Lower leg skin (tissue), 4 donors: ENCODE data around the gene MEP1A. TPM values are rescaled to one million over a fixed set of nuclear protein-coding genes. Genes with fewer than 3 reads are reported as not detected.

Experiments used
- DNase-seq, 2 donors: peaks; one replicate each; pipeline ENCODE4 v3.0.0-alpha.2; 2019; ENCODE audit warnings: low spot score in 2 of 2
- H3K4me3 ChIP-seq: fragments of 200-600 bp; sonication (generic); 2 replicates; pipeline ENCODE4 v1.5.1; 2017; ENCODE audit warnings: mild to moderate bottlenecking, low read depth; ENCODE audit not compliant: poor library complexity, severe bottlenecking
- POLR2A ChIP-seq, 2 donors: fragments of 450-650 bp; IDR thresholded peaks; one replicate each; pipeline ENCODE4 v1.6.1; 2016 to 2017; ENCODE audit warnings: antibody characterized with exemption in 2 of 2, mild to moderate bottlenecking in 1 of 2, moderate library complexity in 1 of 2
- WGBS, 2 donors: methylation state at CpG; one replicate each; pipeline ENCODE4 v1.1.5; 2018; 5-methylcytosine and 5-hydroxymethylcytosine counted together
- intact Hi-C: fragments of 100-400 bp; cut with DNase I; formaldehyde crosslinking; loops from one replicate; pipeline ENCODE4 v1.15.0; 2023; ENCODE audit warnings: low total_unique reads
- total RNA-seq, 4 donors: library from RNA; depleted of rRNA; stranded (reverse); fragments of >200 nt; gene quantifications; one replicate each; pipeline ENCODE4 v1.1.0, GENCODE V29; 2016
- TF ChIP-seq, protein P1 (sequence below), 3 donors: fragments of 450-650 bp; IDR thresholded peaks; one replicate each; pipeline ENCODE4 v1.5.1; 2016; ENCODE audit warnings: antibody characterized with exemption in 3 of 3, mild to moderate bottlenecking in 3 of 3, moderate library complexity in 2 of 3

MEP1A gene
- total RNA-seq, 4 donors from 2014 or later: not detected

DNA sequence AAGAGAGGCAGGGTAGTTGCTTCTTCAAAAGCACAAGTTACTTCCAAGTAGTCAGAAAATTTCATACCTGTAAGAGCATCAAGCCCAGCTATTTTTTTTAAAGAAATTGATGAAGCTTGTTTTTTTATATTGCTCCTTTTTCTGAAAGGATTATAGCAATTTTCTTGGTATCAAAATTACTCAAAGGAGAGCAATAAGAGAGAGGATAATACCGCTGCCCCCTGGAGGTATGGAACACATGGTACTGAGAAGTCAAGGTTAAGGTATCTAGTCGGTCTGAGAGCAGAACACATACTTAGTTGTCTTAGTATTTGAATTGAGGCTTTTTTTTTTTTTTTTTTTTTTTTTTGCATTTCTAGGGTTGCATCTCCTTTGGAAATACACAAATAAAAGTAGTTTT, 69.2 kb downstream of the MEP1A start:
- 68 to 75% methylated on average over 2 of the region's 2 CpGs for WGBS, 2 donors
- TF ChIP-seq, protein P1, sequence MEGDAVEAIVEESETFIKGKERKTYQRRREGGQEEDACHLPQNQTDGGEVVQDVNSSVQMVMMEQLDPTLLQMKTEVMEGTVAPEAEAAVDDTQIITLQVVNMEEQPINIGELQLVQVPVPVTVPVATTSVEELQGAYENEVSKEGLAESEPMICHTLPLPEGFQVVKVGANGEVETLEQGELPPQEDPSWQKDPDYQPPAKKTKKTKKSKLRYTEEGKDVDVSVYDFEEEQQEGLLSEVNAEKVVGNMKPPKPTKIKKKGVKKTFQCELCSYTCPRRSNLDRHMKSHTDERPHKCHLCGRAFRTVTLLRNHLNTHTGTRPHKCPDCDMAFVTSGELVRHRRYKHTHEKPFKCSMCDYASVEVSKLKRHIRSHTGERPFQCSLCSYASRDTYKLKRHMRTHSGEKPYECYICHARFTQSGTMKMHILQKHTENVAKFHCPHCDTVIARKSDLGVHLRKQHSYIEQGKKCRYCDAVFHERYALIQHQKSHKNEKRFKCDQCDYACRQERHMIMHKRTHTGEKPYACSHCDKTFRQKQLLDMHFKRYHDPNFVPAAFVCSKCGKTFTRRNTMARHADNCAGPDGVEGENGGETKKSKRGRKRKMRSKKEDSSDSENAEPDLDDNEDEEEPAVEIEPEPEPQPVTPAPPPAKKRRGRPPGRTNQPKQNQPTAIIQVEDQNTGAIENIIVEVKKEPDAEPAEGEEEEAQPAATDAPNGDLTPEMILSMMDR (IDR thresholded peaks at IDR 0.05): no peak
- no peak for TF ChIP-seq POLR2A (IDR thresholded peaks at IDR 0.05)
- no peak overlapping the region for H3K4me3 ChIP-seq
- intact Hi-C loops: no loop called here
- no peak for DNase-seq

DNA sequence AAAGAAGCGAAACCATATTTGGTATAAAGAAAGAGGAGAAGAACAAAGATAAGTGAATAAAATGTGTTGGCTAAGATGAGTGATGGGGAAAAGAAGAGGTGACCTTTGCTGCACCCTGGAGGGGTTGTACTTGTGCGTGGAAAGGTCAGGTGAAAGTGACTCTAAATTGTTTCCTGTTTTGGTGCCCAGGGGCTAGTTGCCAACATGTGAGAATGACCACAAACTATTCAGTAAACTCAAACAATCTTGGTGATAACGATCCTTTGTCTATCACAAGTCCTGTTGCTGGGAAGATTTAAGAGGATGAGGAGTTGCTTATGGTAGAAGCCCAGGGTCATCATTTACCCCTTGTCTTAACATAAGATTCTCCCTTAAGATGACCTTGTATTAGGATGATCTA, 70.6 kb downstream of the MEP1A start:
- no peak for DNase-seq
- intact Hi-C loops: no loop called here
- TF ChIP-seq, protein P1 (IDR thresholded peaks at IDR 0.05): no peak
- TF ChIP-seq POLR2A (IDR thresholded peaks at IDR 0.05): no peak
- WGBS, 2 donors: 74 to 75% methylated on average over 3 of the region's 3 CpGs
- H3K4me3 ChIP-seq: no peak overlapping the region

DNA sequence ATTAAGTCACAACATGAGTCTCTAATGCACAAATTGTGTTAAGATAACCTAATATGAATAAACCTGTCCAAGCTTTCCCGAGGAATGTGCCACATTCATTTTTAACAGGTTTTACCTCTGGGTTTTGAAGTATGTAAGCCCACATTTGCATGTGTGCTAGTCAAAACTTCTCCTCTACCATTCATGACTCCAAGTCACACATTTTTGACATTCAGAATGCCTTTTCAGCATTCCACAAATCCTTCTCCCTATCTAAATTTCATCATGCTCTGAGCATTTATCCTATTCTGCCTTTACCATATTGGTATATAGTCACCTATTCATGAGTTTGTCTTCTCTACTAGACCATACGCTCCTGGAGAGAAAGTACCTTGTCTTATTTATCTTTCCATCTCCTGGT, 72.0 kb downstream of the MEP1A start:
- no peak for DNase-seq
- TF ChIP-seq, protein P1 (IDR thresholded peaks at IDR 0.05): no peak
- no peak for TF ChIP-seq POLR2A (IDR thresholded peaks at IDR 0.05)
- 62 to 74% methylated on average over 2 of the region's 2 CpGs for WGBS, 2 donors
- intact Hi-C loops: no loop called here
- no peak overlapping the region for H3K4me3 ChIP-seq

DNA sequence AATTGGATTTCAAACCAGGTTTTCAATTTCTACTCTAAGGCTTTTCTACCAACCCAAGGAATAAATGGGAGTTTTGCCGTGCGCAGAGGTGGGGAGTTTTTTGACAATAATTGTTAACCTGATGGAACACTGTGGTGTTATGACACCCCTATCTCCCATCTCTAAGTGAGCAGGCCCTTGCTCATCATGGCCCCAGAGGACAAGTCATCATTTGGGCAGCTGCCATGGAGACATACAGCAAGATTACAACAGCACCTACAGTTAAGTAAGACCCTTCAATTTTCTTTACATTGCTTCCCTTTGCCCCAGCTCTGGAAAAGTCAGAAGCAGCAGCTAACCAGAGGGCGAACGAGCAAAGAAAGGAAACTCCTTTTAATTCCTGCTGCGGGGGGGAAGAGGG, 74.2 kb downstream of the MEP1A start:
- H3K4me3 ChIP-seq: no peak overlapping the region
- intact Hi-C loops: no loop called here
- 74% methylated on average over 5 of the region's 5 CpGs for WGBS, 2 donors
- TF ChIP-seq, protein P1 (IDR thresholded peaks at IDR 0.05): no peak
- no peak for TF ChIP-seq POLR2A (IDR thresholded peaks at IDR 0.05)
- no peak for DNase-seq

DNA sequence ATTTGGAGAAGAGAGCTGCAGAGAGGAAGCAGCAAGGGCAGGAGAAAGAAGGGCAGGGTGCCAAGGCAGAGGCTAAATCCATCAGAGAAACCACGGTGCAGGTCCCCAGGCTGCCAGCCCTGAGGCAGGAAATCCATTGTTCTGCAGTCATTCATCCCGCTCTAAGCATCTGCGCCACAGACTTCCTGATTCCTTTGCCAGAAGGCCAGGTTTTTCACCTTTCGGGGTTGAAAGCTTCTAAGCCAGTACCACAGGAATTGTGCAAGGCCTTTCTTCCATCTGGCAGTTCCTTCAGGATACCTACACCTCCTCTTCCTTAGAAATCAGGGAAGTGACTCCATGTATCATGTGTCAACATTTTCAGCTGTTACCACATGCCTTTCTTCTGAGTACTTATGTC, 82.9 kb downstream of the MEP1A start:
- peak in 1 of 2 donors; percentile 18 for DNase-seq
- intact Hi-C loops: no loop called here

DNA sequence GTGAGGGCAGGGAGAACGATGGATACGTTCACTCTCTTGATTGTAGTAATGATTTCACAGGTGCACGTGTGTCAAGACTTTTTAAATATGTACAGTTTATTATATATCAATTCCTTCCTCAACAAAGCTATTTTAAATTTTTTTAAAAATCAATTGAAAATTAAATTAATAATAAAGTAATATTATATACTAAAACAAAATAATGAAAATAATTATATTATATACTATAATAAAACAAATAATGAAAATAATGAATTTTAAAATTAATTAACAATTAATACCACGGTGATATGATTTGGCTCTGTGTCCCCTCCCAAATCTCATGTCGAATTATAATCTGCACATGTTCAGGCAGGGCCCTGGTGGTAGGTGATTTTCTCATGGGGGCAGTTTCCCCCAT, 85.8 kb downstream of the MEP1A start:
- no peak overlapping the region for H3K4me3 ChIP-seq
- no peak for DNase-seq
- TF ChIP-seq POLR2A (IDR thresholded peaks at IDR 0.05): no peak
- TF ChIP-seq, protein P1 (IDR thresholded peaks at IDR 0.05): no peak
- intact Hi-C loops: no loop called here
- WGBS, 2 donors: 94% methylated on average over 5 of the region's 5 CpGs

More for the DNA sequence above, 82.9 kb downstream of the MEP1A start:
- TF ChIP-seq, protein P1 (IDR thresholded peaks at IDR 0.05): no peak
- no peak for TF ChIP-seq POLR2A (IDR thresholded peaks at IDR 0.05)
- 18 to 22% methylated on average over 4 of the region's 4 CpGs for WGBS, 2 donors
- H3K4me3 ChIP-seq: no peak overlapping the region
